H7 (cell line): ENCODE results near the gene EFCAB12. TPM values are rescaled to one million over a fixed set of nuclear protein-coding genes. Genes with fewer than 3 reads are reported as not detected.

Experiments used
- DNase-seq: peaks from one replicate; pipeline ENCODE4 v3.0.0; 2012
- H3K27me3 ChIP-seq: 2 replicates; pipeline ENCODE4 v1.6.0; 2011; ENCODE audit warnings: mild to moderate bottlenecking, low read length; ENCODE audit not compliant: control insufficient read depth, insufficient read depth
- H3K36me3 ChIP-seq: replicated peaks from 2 replicates; pipeline ENCODE4 v1.5.1; 2011; ENCODE audit warnings: low read length; ENCODE audit not compliant: control insufficient read depth, insufficient read depth
- H3K4me3 ChIP-seq: 2 replicates; pipeline ENCODE4 v1.5.1; 2011; ENCODE audit warnings: low read depth, mild to moderate bottlenecking, control low read depth, low read length, moderate library complexity; ENCODE audit not compliant: insufficient read depth
- total RNA-seq: library from RNA; depleted of rRNA; stranded (reverse); fragments of >200 nt; shearing (Covaris generic); gene quantifications from 2 replicates; pipeline ENCODE4 v1.2.3, GENCODE V29; 2014

Gene EFCAB12
- total RNA-seq, 1 experiment from 2014 or later: 0.10 TPM

DNA sequence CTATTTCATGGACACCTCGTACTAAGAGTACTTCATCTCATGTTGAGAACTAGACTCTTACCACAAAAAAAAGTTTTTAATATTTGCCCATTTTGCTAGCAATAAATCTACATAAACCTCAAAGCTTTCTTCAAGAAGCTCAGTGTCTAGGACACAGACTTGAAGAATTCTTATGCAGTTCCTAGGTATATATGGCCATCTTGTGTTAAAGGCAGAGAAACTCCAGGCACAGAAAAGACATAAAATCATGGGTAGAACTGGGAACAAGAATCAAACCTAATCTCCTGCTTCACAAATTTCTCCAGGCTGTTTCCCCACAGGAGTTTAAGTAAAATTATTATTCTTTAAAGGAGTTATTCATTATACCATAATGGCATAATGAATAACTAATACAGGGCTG is 6.9 kb upstream of the EFCAB12 start:
- Histone ChIP-seq H3K4me3 (no peak overlapping the region), H3K36me3 (peaks cover 39% of the 10 kb centered on the region)

DNA sequence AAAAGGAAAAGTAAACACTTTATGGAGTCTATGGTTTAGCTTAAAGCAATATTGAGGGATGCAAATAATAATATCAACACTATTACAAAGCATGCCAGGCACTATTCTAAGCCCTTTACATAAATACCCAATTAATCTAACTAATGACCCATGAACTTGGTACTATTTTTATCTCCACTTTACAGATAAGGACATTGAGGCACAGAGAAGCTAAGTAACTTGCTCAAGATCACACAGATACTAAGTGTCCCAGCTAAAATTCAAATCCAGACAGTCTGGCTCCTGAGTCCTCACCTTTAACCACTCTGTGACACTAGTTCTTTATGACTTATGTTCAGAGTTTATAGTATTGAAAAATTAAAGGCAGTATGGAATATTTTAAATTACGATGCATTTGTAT is 5.7 kb upstream of the EFCAB12 start:
- Histone ChIP-seq H3K27me3 (no peaks in the 10 kb centered on the region), H3K36me3 (peaks cover 39% of the 10 kb centered on the region), H3K4me3 (no peak overlapping the region)
- DNase-seq: no peak

More for the DNA sequence above, 6.9 kb upstream of the EFCAB12 start:
- no peak for DNase-seq
- no peaks in the 10 kb centered on the region for H3K27me3 ChIP-seq

DNA sequence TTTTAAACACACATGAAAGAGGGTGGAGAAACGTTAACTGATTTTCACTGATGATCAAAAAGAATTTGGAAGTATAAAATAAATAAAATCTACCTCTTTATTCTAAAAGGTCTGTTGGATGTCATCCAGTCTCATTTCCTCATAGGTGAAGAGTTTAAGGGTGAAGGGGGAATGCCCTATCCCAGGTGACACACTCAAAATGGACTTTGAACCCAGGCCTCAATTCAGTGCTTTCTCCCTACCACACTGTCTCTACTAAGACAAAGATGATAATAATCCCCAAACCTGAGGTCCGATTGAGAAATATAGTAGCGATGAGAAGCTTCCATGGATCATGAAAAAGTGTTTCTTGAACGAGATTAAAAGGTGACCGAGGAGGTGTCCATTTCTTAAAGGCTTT is 5.1 kb upstream of the EFCAB12 start:
- H3K27me3 ChIP-seq: no peaks in the 10 kb centered on the region
- peaks cover 39% of the 10 kb centered on the region for H3K36me3 ChIP-seq
- H3K4me3 ChIP-seq: no peak overlapping the region
- no peak for DNase-seq

DNA sequence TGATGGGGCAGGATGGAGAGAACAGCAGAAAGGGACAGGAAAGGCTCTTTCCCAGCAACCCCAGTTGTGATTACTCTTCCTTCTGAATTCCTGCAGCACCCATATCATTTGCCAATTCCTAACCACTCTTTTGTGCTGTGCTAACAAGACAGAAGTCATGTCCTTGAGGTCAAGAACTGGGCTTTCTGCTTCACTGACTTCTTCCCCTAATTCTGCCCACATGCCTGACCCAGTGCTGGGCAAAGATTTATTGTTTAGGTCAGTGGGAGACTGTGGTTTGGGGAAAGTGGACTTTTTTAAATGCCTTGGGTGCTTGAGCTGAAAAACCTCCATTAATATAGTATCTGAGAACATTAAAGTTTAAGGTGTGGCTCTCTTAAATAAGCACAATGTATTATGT is 4.2 kb upstream of the EFCAB12 start:
- Histone ChIP-seq H3K36me3 (peaks cover 36% of the 10 kb centered on the region), H3K27me3 (peaks cover 5% of the 10 kb centered on the region), H3K4me3 (no peak overlapping the region)
- no peak for DNase-seq

DNA sequence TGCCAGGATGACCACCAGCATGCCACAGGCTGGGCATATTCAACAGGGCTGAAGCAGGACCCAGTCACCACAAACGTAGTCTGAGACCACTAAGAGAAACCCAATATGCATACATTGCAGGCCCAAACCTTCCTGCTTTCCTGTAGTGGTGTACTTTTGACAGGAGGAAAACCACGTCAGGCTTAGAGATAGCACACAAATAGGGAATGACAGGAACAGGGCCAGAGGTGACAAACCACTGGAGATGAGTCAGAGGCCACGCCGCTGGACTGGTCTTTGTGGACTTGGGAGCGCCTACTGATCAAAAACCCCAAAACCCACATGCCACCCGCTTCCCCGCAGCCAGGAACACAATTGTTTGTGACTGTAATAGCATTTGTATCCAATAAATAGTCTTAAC is 3.6 kb upstream of the EFCAB12 start:
- Histone ChIP-seq H3K36me3 (peaks cover 32% of the 10 kb centered on the region), H3K27me3 (peaks cover 9% of the 10 kb centered on the region), H3K4me3 (no peak overlapping the region)
- DNase-seq: no peak

DNA sequence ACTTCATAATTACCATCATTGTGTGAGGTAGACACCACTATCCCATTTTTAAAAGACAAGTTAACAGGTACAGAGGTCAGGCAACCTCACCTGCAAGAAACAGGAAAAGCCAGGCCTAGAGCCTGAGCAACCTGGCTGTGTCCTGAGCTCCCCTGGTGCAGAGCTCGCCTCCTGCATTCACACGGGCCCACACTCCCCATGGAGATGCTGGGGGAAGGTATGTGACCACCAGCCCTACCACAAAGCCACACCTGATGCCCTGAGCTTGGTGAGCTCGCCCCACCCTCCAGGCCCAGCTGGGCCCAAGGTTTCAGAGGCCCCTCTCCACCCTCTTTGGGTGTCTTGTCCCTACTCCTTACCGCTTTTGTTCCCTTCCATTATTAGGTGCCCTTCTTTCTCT is 1.2 kb upstream of the EFCAB12 start:
- Histone ChIP-seq H3K27me3 (peaks cover 9% of the 10 kb centered on the region), H3K36me3 (peaks cover 23% of the 10 kb centered on the region), H3K4me3 (no peak overlapping the region)
- peak; percentile 57 for DNase-seq

DNA sequence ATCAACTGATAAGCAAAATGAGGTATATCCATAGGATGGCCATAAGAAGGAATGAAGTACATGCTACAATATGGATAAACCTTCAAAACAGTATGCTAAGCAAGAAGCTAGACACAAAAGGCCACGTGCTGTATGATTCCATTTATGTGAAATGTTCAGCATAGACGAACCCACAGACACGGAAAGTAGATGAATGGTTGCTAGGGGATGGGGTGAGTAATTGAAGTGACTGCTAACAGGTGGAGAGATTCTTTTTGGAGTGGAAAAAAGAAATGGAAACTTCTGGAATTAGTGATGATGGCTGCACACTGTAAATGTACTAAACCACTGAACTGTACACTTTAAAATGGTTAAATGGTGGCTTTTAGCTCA is 630 bp upstream of the EFCAB12 start:
- Histone ChIP-seq H3K27me3 (peaks cover 9% of the 10 kb centered on the region), H3K36me3 (peaks cover 21% of the 10 kb centered on the region), H3K4me3 (no peak overlapping the region)
- no peak for DNase-seq

DNA sequence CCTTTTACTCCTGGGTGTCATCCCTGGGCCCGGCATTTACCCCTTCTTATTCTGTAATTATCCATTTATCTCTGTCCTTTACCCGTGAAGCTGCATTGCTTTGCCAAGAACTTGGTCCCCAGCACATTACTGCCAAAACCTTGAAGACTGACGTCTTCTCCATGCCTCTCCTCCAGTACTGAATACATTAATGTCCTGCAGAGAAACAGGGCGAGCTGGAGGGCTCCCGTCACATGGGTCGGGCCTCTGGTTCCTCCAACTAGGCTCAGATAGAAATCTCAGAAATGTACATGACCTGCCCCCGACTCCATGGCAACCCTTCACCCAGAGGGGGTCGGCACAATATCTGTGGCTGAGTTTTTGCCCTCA is 445 bp downstream of the EFCAB12 start:
- Histone ChIP-seq H3K36me3 (peaks cover 14% of the 10 kb centered on the region), H3K27me3 (peaks cover 9% of the 10 kb centered on the region), H3K4me3 (peak overlapping the region; percentile 53)
- peak; percentile 46 for DNase-seq

DNA sequence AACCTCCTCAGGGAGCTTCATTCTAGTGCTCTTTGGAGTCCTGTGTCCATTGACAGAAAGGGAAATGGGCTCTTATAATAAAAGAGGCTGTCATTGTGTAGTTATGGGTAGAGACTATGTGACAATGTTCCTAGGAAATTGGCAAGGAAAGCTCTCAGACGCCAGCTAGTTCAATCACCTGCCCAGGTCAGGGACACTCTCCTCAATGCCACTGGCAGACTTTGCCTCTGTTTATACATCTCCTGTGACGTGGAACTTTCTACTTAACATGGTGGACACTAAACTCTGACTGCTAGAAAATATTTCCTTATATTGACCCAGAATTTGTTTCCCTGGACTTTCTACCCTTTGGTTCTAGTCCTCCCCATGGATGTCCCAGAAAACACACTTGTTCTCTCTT is 2.8 kb downstream of the EFCAB12 start:
- Histone ChIP-seq H3K27me3 (peaks cover 9% of the 10 kb centered on the region), H3K36me3 (peaks cover under 1% of the 10 kb centered on the region; the same call in 1 of the 2 replicates), H3K4me3 (no peak overlapping the region)
- DNase-seq: no peak

DNA sequence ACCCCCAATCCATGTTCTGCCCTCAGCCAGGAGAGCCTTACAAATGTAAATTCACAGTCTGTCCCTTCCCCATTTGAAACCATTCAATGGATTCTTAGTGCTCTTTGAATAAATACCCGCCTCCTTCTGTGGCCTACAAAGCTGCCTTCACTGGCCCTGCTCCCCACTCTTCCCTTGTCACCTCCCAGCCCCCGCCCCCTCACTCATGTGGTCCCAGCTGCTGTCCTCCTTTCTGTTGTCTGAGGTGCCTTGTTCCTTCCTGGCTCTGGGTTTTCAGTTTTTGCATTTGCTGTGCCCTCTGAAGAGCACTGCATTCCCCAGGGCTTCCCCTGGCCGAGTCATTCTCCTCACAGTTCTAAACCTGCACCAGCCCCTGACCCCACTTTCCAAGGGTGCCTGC is 3.2 kb downstream of the EFCAB12 start:
- Histone ChIP-seq H3K27me3 (peaks cover 9% of the 10 kb centered on the region), H3K4me3 (no peak overlapping the region), H3K36me3 (no peaks in the 10 kb centered on the region)
- DNase-seq: peak; percentile 47

DNA sequence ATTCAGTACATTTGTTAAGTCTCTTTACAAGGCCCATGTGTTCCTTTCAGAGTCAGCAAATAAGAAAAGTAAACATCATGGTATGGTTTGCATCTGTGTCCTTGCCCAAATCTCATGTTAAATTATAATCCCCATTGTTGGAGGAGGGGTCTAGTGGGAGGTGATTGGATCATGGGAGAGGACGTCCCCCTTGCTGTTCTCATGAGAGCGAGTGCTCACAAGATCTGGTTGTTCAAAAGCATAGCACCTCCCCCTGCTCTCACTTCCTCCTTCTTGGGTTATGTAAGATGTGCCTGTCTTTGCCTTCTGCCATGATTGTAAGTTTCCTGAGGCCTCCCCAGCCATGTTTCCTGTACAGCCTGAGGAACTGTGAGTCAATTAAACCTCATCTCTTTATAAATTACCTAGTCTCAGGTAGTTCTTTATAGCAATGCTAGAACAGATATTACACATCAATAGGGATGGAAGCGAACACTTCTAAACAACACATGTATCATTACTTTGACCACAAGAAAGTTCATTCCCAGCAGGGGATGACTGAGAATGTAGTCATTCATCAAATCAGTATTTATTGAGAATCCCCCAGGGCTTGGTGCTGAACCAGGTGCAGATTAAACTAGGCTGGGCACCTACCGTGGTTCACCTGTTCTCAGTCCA is 4.1 kb downstream of the EFCAB12 start:
- peaks cover 9% of the 10 kb centered on the region for H3K27me3 ChIP-seq
- DNase-seq: no peak
- H3K4me3 ChIP-seq: no peak overlapping the region
- H3K36me3 ChIP-seq: no peaks in the 10 kb centered on the region

DNA sequence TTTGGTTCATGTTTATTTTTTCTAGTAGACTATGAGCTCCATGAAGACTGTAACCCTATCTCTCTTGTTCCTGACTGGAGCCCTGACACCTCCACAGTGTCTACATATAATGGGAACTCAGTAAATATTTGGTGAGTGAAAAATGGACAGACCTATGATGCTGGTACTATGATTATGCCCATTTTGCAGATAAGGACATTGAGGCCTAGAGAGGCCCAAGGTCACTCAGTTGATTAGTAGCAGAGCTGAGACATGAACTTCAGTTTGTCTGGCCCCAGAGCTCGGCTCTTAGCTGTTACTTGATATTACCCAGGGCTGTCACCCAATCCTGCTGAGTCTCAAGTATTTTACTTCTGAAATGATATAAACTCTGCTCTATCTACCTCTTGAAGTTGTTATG is 5.5 kb downstream of the EFCAB12 start:
- Histone ChIP-seq H3K27me3 (peaks cover 5% of the 10 kb centered on the region), H3K36me3 (no peaks in the 10 kb centered on the region), H3K4me3 (no peak overlapping the region)
- DNase-seq: no peak

DNA sequence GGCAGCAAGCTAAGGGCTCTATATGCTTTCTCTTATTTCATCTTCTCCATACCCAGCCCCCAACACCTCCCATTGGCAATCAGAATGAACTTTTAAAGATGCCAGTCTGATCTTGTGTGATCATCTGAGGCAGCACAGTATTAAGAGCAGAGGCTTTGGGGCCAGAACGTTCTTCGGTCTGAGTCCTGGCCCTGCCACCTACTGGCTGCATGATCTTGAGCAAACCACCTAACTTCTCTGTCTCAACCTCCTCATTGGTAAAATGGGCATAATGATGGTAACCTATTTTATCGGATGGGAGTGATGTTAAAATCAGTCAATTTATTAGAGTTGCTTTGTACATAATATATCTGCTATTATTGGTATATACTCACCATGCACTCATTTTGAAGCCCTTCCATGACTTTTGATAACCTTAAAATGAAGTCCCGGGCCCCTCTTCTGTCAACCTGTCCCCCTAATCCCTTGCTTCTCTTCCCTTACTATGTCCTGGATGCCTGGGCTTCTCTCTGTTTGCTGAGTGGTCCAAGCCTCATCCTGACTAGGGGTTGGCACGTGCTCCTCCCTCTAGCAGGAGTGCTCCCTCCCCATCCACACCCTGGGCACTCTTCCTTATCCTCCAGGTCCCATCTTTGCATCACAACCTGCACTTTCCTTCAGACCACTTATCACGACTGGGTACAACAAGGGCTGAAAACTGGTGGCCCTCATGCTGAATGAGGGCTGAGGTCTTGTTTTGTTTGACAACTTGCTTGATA is 6.3 kb downstream of the EFCAB12 start:
- Histone ChIP-seq H3K27me3 (no peaks in the 10 kb centered on the region), H3K4me3 (no peak overlapping the region), H3K36me3 (no peaks in the 10 kb centered on the region)
- no peak for DNase-seq

DNA sequence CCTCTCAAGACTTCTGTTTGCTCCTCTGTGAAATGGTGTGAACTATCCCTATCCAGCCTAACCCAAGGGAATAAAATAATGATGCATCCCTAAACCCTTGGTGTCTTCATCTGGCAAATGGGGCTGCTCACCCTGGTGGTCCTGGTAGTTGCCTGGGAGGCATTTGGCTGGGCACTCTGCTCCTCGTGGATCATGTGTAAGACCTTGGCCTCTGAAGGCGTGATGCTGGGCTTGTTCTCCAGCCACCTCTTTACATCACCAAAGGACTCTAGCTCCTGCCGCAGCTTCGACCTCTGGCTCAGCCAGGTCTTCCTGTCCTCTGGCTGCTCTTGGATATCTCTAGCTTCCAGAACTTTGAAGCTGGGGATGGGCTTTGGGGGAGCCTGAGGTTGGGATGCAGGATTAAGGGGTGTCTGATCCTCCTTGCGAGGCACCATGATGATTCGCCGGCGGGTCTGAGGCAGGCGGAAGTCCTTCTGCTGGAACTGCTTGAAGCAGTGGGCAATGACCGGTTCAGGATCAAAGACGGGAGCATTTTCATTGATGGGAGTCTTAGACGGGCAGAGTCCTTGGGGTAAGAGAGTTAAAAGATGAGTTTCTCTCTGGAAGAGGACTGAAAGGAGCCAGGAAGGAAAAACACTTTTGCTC is 7.1 kb downstream of the EFCAB12 start:
- Histone ChIP-seq H3K4me3 (no peak overlapping the region), H3K27me3 (no peaks in the 10 kb centered on the region), H3K36me3 (no peaks in the 10 kb centered on the region)
- no peak for DNase-seq

DNA sequence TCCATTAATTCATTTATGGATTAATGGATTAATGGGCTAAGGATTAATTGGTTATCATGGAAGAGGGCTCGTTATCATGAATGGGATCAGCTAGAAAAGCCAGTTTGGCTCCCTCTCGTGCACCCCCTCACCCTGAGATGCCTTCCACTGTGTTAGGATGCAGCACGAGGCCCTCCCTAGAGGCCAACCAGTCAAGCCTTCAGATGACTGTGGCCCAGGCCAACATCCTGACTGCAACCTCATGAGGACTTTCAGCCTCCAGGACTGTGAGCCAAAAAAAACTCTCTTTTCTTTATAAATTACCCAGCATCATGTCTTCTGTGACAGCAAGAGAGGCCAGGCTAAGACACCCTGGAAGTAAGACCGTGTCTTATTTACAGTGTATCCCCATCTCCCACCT is 9.0 kb downstream of the EFCAB12 start:
- H3K27me3 ChIP-seq: no peaks in the 10 kb centered on the region
- no peak overlapping the region for H3K4me3 ChIP-seq
- DNase-seq: no peak
- no peaks in the 10 kb centered on the region for H3K36me3 ChIP-seq
